H9 (cell line): Measurements from ENCODE around the gene LGALS7. TPM values are rescaled to one million over a fixed set of nuclear protein-coding genes. Genes with fewer than 3 reads are reported as not detected.

ENCODE experiments used
- DNase-seq: peaks from one replicate; pipeline ENCODE4 v3.0.0-alpha.2; 2017
- H2AFZ ChIP-seq: one replicate; pipeline ENCODE4 v1.6.1; 2013; ENCODE audit warnings: mild to moderate bottlenecking, low read length, control low read depth, moderate library complexity
- H2AK5ac ChIP-seq: 2 replicates; pipeline ENCODE4 v1.6.1; 2013; ENCODE audit warnings: low read length, control low read depth, mixed read lengths; ENCODE audit not compliant: insufficient read length
- H2BK120ac ChIP-seq: one replicate; pipeline ENCODE4 v1.6.1; 2013; ENCODE audit warnings: low read depth, mild to moderate bottlenecking, low read length, control low read depth, inconsistent platforms; ENCODE audit not compliant: poor library complexity, severe bottlenecking
- H2BK12ac ChIP-seq: 2 replicates; pipeline ENCODE4 v1.6.1; 2013; ENCODE audit warnings: low read length, control low read depth, mixed read lengths, low read depth; ENCODE audit not compliant: insufficient read length
- H2BK15ac ChIP-seq: 2 replicates; pipeline ENCODE4 v1.6.1; 2013; ENCODE audit warnings: low read depth, low read length, control low read depth
- H2BK20ac ChIP-seq: one replicate; pipeline ENCODE4 v1.6.1; 2013; ENCODE audit warnings: low read depth, mild to moderate bottlenecking, low read length, control low read depth, inconsistent platforms; ENCODE audit not compliant: poor library complexity, severe bottlenecking
- H2BK5ac ChIP-seq: 2 replicates; pipeline ENCODE4 v1.6.1; 2013; ENCODE audit warnings: low read length, control low read depth, mixed read lengths; ENCODE audit not compliant: insufficient read length
- H3K14ac ChIP-seq: 2 replicates; pipeline ENCODE4 v1.6.1; 2013; ENCODE audit warnings: low read length, control low read depth; ENCODE audit not compliant: insufficient read depth
- H3K18ac ChIP-seq: 2 replicates; pipeline ENCODE4 v1.6.1; 2013; ENCODE audit warnings: low read depth, mild to moderate bottlenecking, mixed read lengths, low read length, control low read depth; ENCODE audit not compliant: insufficient read length
- H3K23ac ChIP-seq: 2 replicates; pipeline ENCODE4 v1.6.1; 2013; ENCODE audit warnings: low read length, control low read depth, mixed read lengths, low read depth; ENCODE audit not compliant: insufficient read length
- H3K23me2 ChIP-seq: 2 replicates; pipeline ENCODE4 v1.6.1; 2013; ENCODE audit warnings: low read depth, mild to moderate bottlenecking, mixed read lengths, low read length, control low read depth; ENCODE audit not compliant: insufficient read length, poor library complexity, severe bottlenecking
- H3K27ac ChIP-seq: 2 replicates; pipeline ENCODE4 v1.5.1; 2013; ENCODE audit warnings: low read length, control low read depth, mixed read lengths, low read depth; ENCODE audit not compliant: insufficient read length
- H3K27me3 ChIP-seq: 2 replicates; pipeline ENCODE4 v1.6.1; 2013; ENCODE audit warnings: low read length, control low read depth, inconsistent platforms; ENCODE audit not compliant: insufficient read depth
- H3K4ac ChIP-seq: 2 replicates; pipeline ENCODE4 v1.6.1; 2013; ENCODE audit warnings: low read depth, mild to moderate bottlenecking, control low read depth, inconsistent platforms, low read length, moderate library complexity
- H3K4me1 ChIP-seq: 2 replicates; pipeline ENCODE4 v1.6.1; 2013; ENCODE audit warnings: low read length, control low read depth, inconsistent platforms; ENCODE audit not compliant: insufficient read depth
- H3K4me2 ChIP-seq: 2 replicates; pipeline ENCODE4 v1.6.1; 2013; ENCODE audit warnings: low read length, control low read depth, mixed read lengths; ENCODE audit not compliant: insufficient read length, insufficient read depth
- H3K56ac ChIP-seq: 2 replicates; pipeline ENCODE4 v1.6.1; 2013; ENCODE audit warnings: low read depth, mild to moderate bottlenecking, mixed read lengths, low read length, control low read depth; ENCODE audit not compliant: insufficient read length
- H3K79me1 ChIP-seq: 2 replicates; pipeline ENCODE4 v1.6.1; 2013; ENCODE audit warnings: low read depth, mild to moderate bottlenecking, moderate library complexity, low read length, control low read depth, inconsistent platforms; ENCODE audit not compliant: insufficient read depth, poor library complexity, severe bottlenecking
- H3K79me2 ChIP-seq: 2 replicates; pipeline ENCODE4 v1.6.1; 2013; ENCODE audit warnings: low read length, control low read depth, inconsistent platforms; ENCODE audit not compliant: insufficient read depth
- H3K9ac ChIP-seq: 2 replicates; pipeline ENCODE4 v1.6.1; 2013; ENCODE audit warnings: low read length, control low read depth, mixed read lengths; ENCODE audit not compliant: insufficient read length; ENCODE audit errors: extremely low read depth
- H3K9me3 ChIP-seq: one replicate; pipeline ENCODE4 v1.6.1; 2013; ENCODE audit warnings: low read depth, low read length, inconsistent platforms; ENCODE audit not compliant: control insufficient read depth
- H3T11ph ChIP-seq: one replicate; pipeline ENCODE4 v1.6.1; 2013; ENCODE audit warnings: mild to moderate bottlenecking, low read length, control low read depth, inconsistent platforms
- H4K20me1 ChIP-seq: one replicate; pipeline ENCODE4 v1.6.1; 2013; ENCODE audit not compliant: control insufficient read depth, insufficient read length, insufficient read depth
- H4K5ac ChIP-seq: 2 replicates; pipeline ENCODE4 v1.6.1; 2013; ENCODE audit warnings: low read depth, mild to moderate bottlenecking, mixed read lengths, low read length, control low read depth; ENCODE audit not compliant: insufficient read length
- H4K8ac ChIP-seq: replicated peaks from 2 replicates; pipeline ENCODE4 v1.6.1; 2013; ENCODE audit warnings: low read length, control low read depth, mixed read lengths, low read depth; ENCODE audit not compliant: insufficient read length
- H4K91ac ChIP-seq: 2 replicates; pipeline ENCODE4 v1.6.1; 2013; ENCODE audit warnings: low read depth, mild to moderate bottlenecking, moderate library complexity, mixed read lengths, low read length, control low read depth; ENCODE audit not compliant: insufficient read length
- H3K27ac Mint-ChIP-seq, 3 experiments: 2 replicates in 2 of 3; 3 replicates in 1 of 3; pipeline ENCODE4 v1.8.0; 2020 to 2021; ENCODE audit warnings: mixed read lengths in 3 of 3, mild to moderate bottlenecking in 1 of 3, moderate library complexity in 1 of 3
- H3K27me3 Mint-ChIP-seq: 2 replicates; pipeline ENCODE4 v1.8.0; 2021; ENCODE audit warnings: low read depth, mild to moderate bottlenecking, moderate library complexity, mixed read lengths
- H3K36me3 Mint-ChIP-seq, 3 experiments: 2 replicates in 2 of 3; 3 replicates in 1 of 3; pipeline ENCODE4 v1.8.0; 2020 to 2021; ENCODE audit warnings: low read depth in 3 of 3, mixed read lengths in 3 of 3; ENCODE audit not compliant: insufficient read depth in 1 of 3
- H3K4me1 Mint-ChIP-seq, 2 experiments: 2 replicates each; pipeline ENCODE4 v1.8.0; 2020; ENCODE audit warnings: mixed read lengths in 2 of 2
- H3K4me3 Mint-ChIP-seq, 2 experiments: 2 replicates in 1 of 2; 3 replicates in 1 of 2; pipeline ENCODE4 v1.8.0; 2020 to 2021; ENCODE audit warnings: mild to moderate bottlenecking in 2 of 2, mixed read lengths in 2 of 2, moderate library complexity in 1 of 2
- H3K9me3 Mint-ChIP-seq, 2 experiments: 2 replicates in 1 of 2; 3 replicates in 1 of 2; pipeline ENCODE4 v1.8.0; 2020; ENCODE audit warnings: mild to moderate bottlenecking in 2 of 2, mixed read lengths in 2 of 2, moderate library complexity in 1 of 2
- WGBS: extraction: QIAGEN DNeasy Blood & Tissue Kit; methylation state at CpG from one replicate; pipeline ENCODE4 v1.1.7; 2013; ENCODE audit warnings: missing lambda C conversion rate, low lambda C conversion rate, mixed read lengths; ENCODE audit not compliant: insufficient read length; ENCODE audit errors: extremely low coverage; 5-methylcytosine and 5-hydroxymethylcytosine counted together
- total RNA-seq: library from RNA; stranded (reverse); gene quantifications from 2 replicates; pipeline ENCODE4 v1.2.1, GENCODE V29; 2021
- TF ChIP-seq, protein P1 (sequence below): fragments of 200-600 bp; sonication (generic); conservative IDR thresholded peaks from 3 replicates; pipeline ENCODE4 v1.8.0; 2021; ENCODE audit warnings: antibody characterized with exemption, mild to moderate bottlenecking

LGALS7 gene
- total RNA-seq, 1 experiment from 2014 or later: not detected

GRCh38 chr19:38740932-38741331 lies 32.4 kb downstream of the LGALS7 start:
- no peak overlapping the region for H2BK12ac ChIP-seq
- H3T11ph ChIP-seq: no peak overlapping the region
- peaks cover 29% of the 10 kb centered on the region for H3K27me3 Mint-ChIP-seq
- DNase-seq: no peak
- H2BK20ac ChIP-seq: no peak overlapping the region
- no peak overlapping the region for H4K8ac ChIP-seq
- H2BK120ac ChIP-seq: no peak overlapping the region
- no peak overlapping the region for H3K23ac ChIP-seq
- no peaks in the 10 kb centered on the region for H3K4me1 ChIP-seq
- no peak overlapping the region for H2BK5ac ChIP-seq
- no peak overlapping the region for H4K5ac ChIP-seq
- no peak overlapping the region for H3K4ac ChIP-seq
- no peak overlapping the region for H4K91ac ChIP-seq
- peaks cover 3% of the 10 kb centered on the region for H3K23me2 ChIP-seq
- H3K4me2 ChIP-seq: no peak overlapping the region
- no peaks in the 10 kb centered on the region for H3K79me2 ChIP-seq
- H3K56ac ChIP-seq: no peak overlapping the region
- H3K9ac ChIP-seq: no peak overlapping the region
- peaks cover 0 to 6% (median 0%) of the 10 kb centered on the region in 3 experiments; a peak in 3 of 7 replicates for H3K36me3 Mint-ChIP-seq
- no peak overlapping the region for H3K27ac ChIP-seq
- H3K27me3 ChIP-seq: no peaks in the 10 kb centered on the region; the same call in 1 of the 2 replicates
- H2AK5ac ChIP-seq: no peak overlapping the region
- no peaks in the 10 kb centered on the region for H3K9me3 ChIP-seq
- H3K79me1 ChIP-seq: no peaks in the 10 kb centered on the region
- peaks cover 2 to 11% of the 10 kb centered on the region in 2 experiments; a peak in 2 of 4 replicates for H3K4me1 Mint-ChIP-seq
- H3K14ac ChIP-seq: no peak overlapping the region
- H2AFZ ChIP-seq: no peak overlapping the region
- H3K4me3 Mint-ChIP-seq: no peak overlapping the region
- no peaks in the 10 kb centered on the region; a peak in 1 of 5 replicates for H3K9me3 Mint-ChIP-seq
- H2BK15ac ChIP-seq: no peak overlapping the region
- WGBS: no CpG with 5 or more reads among the region's 2 CpGs
- TF ChIP-seq, protein P1, sequence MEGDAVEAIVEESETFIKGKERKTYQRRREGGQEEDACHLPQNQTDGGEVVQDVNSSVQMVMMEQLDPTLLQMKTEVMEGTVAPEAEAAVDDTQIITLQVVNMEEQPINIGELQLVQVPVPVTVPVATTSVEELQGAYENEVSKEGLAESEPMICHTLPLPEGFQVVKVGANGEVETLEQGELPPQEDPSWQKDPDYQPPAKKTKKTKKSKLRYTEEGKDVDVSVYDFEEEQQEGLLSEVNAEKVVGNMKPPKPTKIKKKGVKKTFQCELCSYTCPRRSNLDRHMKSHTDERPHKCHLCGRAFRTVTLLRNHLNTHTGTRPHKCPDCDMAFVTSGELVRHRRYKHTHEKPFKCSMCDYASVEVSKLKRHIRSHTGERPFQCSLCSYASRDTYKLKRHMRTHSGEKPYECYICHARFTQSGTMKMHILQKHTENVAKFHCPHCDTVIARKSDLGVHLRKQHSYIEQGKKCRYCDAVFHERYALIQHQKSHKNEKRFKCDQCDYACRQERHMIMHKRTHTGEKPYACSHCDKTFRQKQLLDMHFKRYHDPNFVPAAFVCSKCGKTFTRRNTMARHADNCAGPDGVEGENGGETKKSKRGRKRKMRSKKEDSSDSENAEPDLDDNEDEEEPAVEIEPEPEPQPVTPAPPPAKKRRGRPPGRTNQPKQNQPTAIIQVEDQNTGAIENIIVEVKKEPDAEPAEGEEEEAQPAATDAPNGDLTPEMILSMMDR: no peak
- H3K27ac Mint-ChIP-seq: no peak overlapping the region
- no peak overlapping the region for H3K18ac ChIP-seq
- no peaks in the 10 kb centered on the region for H4K20me1 ChIP-seq
